ENCODE data around the gene FKBP2.

DNA sequence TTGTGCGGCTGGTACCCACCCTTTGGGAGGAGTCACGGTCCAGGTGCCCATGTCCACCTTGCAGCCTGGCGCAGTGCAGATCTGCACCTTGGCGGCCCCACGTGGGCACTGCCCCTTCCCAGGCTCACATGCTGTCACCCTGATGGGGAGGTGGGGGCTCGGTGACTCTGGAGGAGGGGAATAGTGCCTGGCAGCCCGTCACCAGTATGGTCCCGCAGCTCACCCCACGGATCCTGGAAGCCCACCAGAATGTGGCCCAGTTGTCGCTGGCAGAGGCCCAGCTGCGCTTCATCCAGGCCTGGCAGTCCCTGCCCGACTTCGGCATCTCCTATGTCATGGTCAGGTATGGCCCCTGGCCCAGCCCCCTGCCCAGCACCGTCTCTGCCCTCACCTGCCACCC is 20.1 kb upstream of the FKBP2 start:
- TF ChIP-seq POLR2A (IDR thresholded peaks at IDR 0.05) (no peak), CTCF (IDR thresholded peaks at IDR 0.05 in 4 of 5, conservative IDR thresholded peaks at IDR 0.05 in 1 of 5) (no peak)

Data from gastrocnemius medialis (tissue), 4 donors.